Mucosa of stomach (tissue), 1 donor: Measurements from ENCODE around the gene PTPRK.

Experiments
- H3K27me3 ChIP-seq: one replicate; pipeline ENCODE4 v1.7.0; 2013; ENCODE audit warnings: mild to moderate bottlenecking, low read length; ENCODE audit not compliant: control insufficient read depth, insufficient read depth
- H3K36me3 ChIP-seq: one replicate; pipeline ENCODE4 v1.7.0; 2013; ENCODE audit warnings: low read length; ENCODE audit not compliant: control insufficient read depth, insufficient read depth
- H3K4me1 ChIP-seq: one replicate; pipeline ENCODE4 v1.7.0; 2013; ENCODE audit warnings: mild to moderate bottlenecking, low read length; ENCODE audit not compliant: control insufficient read depth, insufficient read depth
- H3K4me3 ChIP-seq: one replicate; pipeline ENCODE4 v1.7.0; 2013; ENCODE audit warnings: low read length
- H3K9ac ChIP-seq: one replicate; pipeline ENCODE4 v1.7.0; 2013; ENCODE audit warnings: mild to moderate bottlenecking, low read length, moderate library complexity
- H3K9me3 ChIP-seq: one replicate; pipeline ENCODE4 v1.7.0; 2013; ENCODE audit warnings: mild to moderate bottlenecking, low read length, moderate library complexity; ENCODE audit not compliant: control insufficient read depth
- donor health status: Pancreatic carcinoma.

The PTPRK gene

DNA sequence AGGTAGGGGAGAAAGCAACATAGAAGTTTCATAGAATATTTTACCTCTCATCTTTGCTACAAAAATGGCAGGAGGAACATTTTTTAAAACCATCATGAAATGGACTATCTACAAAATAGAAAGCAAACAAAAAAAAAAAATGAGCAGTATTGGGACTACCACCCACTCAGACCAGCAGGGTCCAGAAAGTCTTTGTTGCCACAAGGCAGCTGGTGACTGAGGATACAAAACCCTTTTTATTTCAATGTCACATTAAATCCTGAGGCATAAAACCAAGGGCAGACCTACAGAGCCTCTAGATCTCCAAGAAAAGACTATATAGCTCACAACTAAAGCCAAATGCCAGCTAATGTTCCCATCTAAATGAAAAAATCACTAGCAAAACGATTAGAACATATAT lies 282.2 kb downstream of the PTPRK start:
- Histone ChIP-seq H3K4me3 (no peak overlapping the region), H3K4me1 (no peaks in the 10 kb centered on the region), H3K9me3 (no peaks in the 10 kb centered on the region), H3K36me3 (no peaks in the 10 kb centered on the region), H3K27me3 (no peaks in the 10 kb centered on the region), H3K9ac (no peak overlapping the region)

DNA sequence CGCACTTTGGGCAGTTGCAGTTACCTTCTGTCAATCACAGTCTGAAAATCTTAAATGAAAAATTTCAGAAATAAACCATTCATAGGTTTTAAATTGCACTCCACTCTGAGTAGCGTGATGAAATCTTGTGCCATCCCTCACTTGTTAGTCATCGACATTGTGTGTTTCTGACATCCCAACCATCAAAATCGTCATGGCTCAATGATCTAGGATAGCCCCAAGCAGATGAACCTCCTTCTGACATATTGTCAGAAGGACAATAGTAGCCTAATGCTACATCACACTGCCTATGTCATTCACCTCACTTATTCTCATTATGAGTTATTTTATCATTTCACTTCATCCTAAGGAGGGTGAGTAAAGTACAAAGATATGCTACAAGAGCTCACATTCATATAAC lies 284.8 kb downstream of the PTPRK start:
- H3K4me3 ChIP-seq = no peak overlapping the region
- H3K4me1 ChIP-seq = no peaks in the 10 kb centered on the region
- no peaks in the 10 kb centered on the region for H3K36me3 ChIP-seq
- H3K9me3 ChIP-seq = no peaks in the 10 kb centered on the region
- no peak overlapping the region for H3K9ac ChIP-seq
- no peaks in the 10 kb centered on the region for H3K27me3 ChIP-seq

DNA sequence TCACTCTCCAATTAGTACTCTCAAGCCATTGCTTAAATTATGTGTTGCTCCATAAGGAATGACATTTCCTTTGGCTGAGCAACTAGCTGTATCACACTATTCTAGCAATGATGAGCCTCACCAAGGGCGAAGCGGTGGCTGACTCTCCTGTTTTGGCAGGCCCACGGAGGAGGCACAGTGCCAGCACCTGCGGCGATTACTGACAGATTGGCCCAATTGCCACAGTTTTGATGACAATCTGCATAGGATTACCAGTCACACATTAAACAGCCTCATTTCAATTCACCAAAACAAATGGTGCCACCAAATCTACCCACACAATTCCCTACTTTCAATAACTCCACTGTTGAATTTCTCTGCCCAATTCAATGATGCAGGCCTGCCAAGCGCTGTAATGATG lies 286.9 kb downstream of the PTPRK start:
- Histone ChIP-seq H3K9me3 (no peaks in the 10 kb centered on the region), H3K9ac (no peak overlapping the region), H3K27me3 (no peaks in the 10 kb centered on the region), H3K4me3 (no peak overlapping the region), H3K4me1 (peaks cover 5% of the 10 kb centered on the region), H3K36me3 (no peaks in the 10 kb centered on the region)

DNA sequence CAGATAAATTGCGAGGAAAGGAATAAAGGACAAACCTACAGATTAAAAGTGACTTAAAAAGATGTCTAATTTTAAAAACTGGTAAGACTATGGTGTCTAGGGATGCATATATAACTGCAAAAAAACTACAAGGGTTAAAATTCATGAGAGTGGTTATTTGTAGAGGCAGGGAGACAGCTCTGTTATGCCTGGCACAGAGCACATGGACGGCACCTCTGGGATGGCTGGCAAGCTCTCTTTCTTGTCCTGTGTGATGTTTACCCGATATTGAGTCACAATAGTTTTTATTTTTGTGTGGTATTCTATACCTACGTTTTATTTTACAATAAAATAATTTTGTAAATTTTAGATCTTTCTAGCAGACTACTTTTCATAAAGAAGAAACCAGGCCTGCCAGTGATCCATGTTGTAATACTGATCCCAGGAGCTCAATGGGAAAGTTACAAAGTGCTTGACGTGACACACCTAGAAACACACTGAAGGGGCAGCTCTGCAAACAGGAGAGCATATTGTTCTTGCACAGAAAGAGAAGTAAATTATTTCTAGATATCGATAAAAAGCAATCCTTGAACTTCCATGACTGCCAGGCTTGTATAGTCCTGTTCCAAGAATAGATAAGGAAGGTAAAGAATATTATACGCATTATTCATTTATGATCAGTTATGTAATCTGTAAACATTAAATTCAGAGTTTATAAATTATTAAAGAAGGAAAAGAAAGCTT lies 290.0 kb downstream of the PTPRK start:
- Histone ChIP-seq H3K27me3 (no peaks in the 10 kb centered on the region), H3K4me3 (no peak overlapping the region), H3K9ac (no peak overlapping the region), H3K9me3 (no peaks in the 10 kb centered on the region), H3K36me3 (no peaks in the 10 kb centered on the region), H3K4me1 (peaks cover 5% of the 10 kb centered on the region)

DNA sequence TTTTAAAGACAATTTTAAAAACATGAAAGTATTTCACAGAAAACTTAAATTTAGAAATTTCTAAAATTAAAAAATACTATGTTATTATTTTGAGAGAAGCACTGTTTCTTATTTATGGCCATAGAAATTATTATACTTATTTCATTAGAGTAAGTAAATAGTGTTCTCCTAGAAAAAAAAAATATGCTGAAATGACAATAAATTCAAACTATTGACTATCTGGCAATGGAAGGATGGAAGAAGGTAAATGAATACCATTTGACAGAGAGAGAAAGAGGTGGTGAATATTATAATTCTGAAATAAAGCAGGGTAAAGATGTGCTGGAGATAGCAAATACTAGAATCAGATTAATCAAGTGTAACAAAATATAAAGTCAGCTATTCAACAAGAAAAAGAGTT lies 294.8 kb downstream of the PTPRK start:
- H3K4me3 ChIP-seq = no peak overlapping the region
- H3K27me3 ChIP-seq = no peaks in the 10 kb centered on the region
- no peaks in the 10 kb centered on the region for H3K36me3 ChIP-seq
- peaks cover 14% of the 10 kb centered on the region for H3K4me1 ChIP-seq
- H3K9me3 ChIP-seq = no peaks in the 10 kb centered on the region
- no peak overlapping the region for H3K9ac ChIP-seq

DNA sequence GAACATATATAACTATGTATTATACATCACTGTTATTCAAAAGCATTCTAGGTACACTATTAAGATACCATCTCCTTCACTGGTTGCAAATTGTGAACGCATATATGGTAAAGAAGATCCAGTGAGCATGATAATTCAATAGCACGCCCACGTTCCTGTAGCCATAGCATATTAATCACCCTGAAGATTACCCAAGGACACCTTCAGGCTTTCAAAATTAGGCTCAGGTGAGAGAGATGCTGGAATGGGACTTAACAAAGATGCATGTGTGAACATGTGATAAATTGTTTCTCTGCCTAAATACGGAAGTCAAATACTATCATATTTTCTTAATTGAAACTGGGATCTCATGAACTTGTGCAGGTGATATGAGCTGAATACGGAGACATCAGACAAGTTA lies 303.5 kb downstream of the PTPRK start:
- Histone ChIP-seq H3K9me3 (no peaks in the 10 kb centered on the region), H3K27me3 (no peaks in the 10 kb centered on the region), H3K4me3 (no peak overlapping the region), H3K4me1 (peaks cover 8% of the 10 kb centered on the region), H3K9ac (no peak overlapping the region), H3K36me3 (no peaks in the 10 kb centered on the region)

DNA sequence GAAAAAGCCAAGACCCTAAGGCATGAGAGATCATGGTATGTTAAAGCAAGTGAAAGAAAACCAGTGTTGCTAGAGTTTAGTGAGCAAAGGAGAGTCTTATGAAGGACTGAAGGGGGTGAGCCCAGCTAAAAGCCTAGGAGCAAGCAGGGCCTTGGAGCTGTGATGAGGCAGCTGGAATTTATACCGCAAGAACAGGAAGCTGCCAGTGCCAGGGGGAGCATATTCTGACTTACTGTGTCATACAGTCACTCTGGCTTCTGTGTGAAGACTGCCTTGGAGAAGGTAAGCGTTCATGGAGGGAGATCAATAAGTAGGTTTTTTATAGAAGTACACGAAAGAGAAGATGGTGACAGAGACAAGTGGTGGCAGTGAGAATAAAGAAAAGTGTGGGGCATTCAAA lies 310.6 kb downstream of the PTPRK start:
- no peaks in the 10 kb centered on the region for H3K27me3 ChIP-seq
- H3K4me1 ChIP-seq = peaks cover 6% of the 10 kb centered on the region
- H3K36me3 ChIP-seq = no peaks in the 10 kb centered on the region
- H3K4me3 ChIP-seq = no peak overlapping the region
- no peaks in the 10 kb centered on the region for H3K9me3 ChIP-seq
- no peak overlapping the region for H3K9ac ChIP-seq

DNA sequence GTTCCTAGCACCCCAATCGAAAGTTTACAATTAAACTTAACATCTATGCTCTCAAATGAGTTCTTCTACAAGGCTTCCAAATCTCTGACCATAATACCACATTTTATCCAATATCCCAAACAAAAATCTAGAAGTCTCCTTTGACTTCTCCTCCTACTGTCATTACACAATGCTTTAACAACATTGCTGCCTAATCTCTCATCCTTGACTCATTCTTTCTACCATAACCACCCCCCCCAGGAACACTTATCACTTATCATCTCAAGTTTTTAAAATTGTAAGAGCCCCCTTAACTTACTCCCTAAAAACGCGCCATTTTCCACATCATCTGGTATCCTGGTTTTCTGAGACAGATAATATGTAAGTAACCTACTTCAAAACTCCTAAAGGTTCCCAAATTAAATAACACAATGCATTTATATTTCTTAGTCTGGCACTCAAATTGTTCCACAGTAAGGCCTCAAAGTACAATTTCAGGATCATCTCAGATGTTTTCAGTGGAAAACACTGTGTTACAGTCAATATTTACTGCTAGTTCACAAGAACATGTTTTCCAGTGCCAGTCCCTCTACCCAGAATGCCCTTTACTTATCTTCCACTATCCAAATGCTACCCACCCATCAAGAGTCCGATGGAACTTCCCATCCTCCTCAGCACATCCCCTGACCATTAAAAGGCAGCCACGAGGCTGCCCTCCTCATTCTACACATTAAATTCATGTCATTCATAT lies 311.4 kb downstream of the PTPRK start:
- Histone ChIP-seq H3K4me3 (no peak overlapping the region), H3K9me3 (no peaks in the 10 kb centered on the region), H3K4me1 (peaks cover 2% of the 10 kb centered on the region), H3K27me3 (no peaks in the 10 kb centered on the region), H3K36me3 (no peaks in the 10 kb centered on the region), H3K9ac (no peak overlapping the region)

DNA sequence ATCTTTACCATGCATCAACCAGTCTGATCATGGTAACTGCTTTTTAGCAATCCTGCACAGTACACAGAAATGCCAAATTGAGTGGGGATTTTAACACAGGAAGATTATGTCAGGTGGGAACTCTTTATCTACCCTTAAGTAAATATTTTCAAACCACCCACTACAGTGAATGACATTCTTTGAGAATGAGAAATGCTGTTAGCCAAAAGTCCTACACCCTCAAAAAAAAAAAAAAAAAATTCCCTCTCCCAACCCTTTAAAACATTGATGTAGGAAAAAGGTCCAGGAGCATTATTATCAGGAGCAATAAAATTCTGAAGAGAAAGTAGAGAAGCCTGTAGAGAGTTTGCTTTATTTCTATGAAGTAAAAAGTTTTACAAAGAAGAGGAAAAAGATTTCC lies 312.3 kb downstream of the PTPRK start:
- Histone ChIP-seq H3K9ac (no peak overlapping the region), H3K36me3 (no peaks in the 10 kb centered on the region), H3K4me3 (no peak overlapping the region), H3K4me1 (no peaks in the 10 kb centered on the region), H3K27me3 (no peaks in the 10 kb centered on the region), H3K9me3 (no peaks in the 10 kb centered on the region)

DNA sequence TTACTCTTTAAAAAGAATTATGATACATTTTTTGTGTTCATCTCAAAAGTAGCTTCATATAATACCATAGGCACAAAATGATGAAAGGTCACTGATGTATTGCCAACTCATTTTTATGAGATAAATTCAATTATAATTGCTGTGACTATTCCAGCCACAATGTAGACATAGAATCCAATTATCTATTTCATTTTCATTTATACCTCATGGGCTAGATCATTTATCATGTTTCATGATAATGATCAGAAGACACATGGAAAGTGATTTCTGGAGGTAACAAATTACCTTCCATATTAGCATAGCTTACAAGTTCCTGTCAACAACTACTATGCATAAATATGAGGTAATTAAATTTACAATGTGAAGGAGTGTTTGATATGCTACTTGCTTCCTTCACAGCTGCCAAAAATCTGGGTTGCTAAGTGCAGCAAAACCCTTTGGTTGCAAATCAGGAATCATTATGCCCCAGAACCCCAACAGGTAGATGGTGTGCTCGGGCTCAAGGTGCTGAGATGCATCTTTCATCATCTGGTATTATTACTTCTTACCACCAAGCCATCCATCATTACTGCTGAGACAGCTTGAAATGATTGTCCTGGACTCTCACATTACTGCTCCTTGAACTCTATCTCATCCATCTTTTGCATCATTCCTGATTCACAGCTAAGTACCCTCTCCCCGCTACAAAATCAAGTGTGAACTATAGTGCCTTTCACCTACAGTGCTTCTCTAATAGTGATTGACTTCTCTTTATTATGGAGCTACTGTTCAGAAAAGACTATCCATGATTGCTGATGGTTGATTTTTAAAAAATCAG lies 313.6 kb downstream of the PTPRK start:
- Histone ChIP-seq H3K27me3 (no peaks in the 10 kb centered on the region), H3K4me1 (no peaks in the 10 kb centered on the region), H3K36me3 (no peaks in the 10 kb centered on the region), H3K4me3 (no peak overlapping the region), H3K9ac (no peak overlapping the region), H3K9me3 (no peaks in the 10 kb centered on the region)

DNA sequence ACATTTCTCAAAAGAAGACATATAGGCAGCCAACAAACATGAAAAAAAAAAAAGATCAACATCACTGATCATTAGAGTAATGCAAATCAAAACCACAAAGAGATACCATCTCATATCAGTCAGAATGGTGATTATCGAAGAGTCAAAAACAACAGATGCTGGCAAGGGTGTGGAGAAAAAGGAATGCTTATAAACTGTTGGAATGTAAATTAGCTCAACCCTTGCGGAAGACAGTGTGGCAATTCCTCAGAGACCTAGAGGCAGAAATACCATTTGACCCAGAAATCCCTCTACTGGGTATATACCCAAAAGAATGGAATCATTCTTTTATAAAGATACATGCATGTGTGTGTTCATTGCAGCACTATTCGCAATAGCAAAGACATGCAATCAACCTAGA lies 315.8 kb downstream of the PTPRK start:
- Histone ChIP-seq H3K4me1 (no peaks in the 10 kb centered on the region), H3K9me3 (no peaks in the 10 kb centered on the region), H3K9ac (no peak overlapping the region), H3K4me3 (no peak overlapping the region), H3K27me3 (no peaks in the 10 kb centered on the region), H3K36me3 (no peaks in the 10 kb centered on the region)

DNA sequence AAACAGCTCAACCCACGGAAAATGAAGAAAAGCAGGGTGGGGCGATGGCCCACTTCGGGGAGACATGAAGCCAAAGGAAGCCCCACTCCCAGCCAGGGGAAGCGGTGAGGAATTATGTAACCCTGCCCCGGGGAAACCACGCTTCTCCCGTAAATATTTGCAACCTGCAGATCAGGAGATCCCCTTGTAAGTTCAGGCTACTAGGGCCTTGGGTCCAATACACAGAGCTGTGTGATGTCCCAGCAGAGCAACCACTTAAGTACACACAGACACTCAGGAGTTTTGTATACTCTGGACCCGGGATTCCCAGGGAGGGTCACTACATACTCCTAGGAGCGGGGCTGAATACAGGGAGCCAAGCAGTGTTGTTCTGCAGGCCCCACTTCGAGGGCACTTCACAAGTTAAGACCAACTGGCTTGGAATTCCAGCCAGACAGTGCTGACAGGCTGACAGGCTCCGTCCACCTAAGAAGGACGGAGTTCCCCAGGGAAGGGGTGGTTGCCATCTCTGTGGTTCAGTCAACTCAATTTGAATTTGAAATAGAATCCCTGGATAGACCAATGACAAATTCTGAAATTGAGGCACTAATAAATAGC lies 318.1 kb downstream of the PTPRK start:
- no peaks in the 10 kb centered on the region for H3K9me3 ChIP-seq
- H3K4me1 ChIP-seq = no peaks in the 10 kb centered on the region
- no peaks in the 10 kb centered on the region for H3K27me3 ChIP-seq
- H3K9ac ChIP-seq = no peak overlapping the region
- H3K36me3 ChIP-seq = no peaks in the 10 kb centered on the region
- H3K4me3 ChIP-seq = no peak overlapping the region
